Measurements from ENCODE around the gene PYCR2.

DNA sequence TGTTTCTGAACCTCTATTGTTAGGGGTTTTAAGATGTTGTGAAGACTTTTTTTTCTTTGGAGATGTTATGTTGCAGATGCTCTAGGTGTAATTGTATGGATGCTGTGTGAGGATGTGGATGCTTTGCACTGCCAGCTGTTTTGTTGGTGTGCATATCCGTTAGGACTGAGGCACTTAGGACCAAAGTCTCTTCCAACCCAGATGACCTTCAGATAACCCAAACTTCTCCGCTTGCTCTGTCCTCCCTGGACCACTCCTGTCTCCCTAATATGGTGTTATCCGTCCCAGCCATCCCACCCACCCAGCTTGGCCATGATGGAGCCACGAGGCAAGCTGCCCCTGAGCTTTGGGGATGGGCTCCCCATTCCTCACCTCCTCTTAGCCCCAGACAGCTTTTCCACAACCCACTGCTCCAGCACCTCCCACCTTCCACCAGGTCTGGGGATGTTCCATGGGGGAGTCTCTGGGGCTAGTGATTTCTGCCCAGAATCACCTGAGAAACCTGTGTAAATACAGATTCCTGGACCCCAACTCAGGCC is 22.1 kb upstream of the PYCR2 start:
- TF ChIP-seq POLR2AphosphoS5 (IDR thresholded peaks at IDR 0.05; ENCODE audit: low read depth, low read length) = no peak
- TF ChIP-seq, protein P1, sequence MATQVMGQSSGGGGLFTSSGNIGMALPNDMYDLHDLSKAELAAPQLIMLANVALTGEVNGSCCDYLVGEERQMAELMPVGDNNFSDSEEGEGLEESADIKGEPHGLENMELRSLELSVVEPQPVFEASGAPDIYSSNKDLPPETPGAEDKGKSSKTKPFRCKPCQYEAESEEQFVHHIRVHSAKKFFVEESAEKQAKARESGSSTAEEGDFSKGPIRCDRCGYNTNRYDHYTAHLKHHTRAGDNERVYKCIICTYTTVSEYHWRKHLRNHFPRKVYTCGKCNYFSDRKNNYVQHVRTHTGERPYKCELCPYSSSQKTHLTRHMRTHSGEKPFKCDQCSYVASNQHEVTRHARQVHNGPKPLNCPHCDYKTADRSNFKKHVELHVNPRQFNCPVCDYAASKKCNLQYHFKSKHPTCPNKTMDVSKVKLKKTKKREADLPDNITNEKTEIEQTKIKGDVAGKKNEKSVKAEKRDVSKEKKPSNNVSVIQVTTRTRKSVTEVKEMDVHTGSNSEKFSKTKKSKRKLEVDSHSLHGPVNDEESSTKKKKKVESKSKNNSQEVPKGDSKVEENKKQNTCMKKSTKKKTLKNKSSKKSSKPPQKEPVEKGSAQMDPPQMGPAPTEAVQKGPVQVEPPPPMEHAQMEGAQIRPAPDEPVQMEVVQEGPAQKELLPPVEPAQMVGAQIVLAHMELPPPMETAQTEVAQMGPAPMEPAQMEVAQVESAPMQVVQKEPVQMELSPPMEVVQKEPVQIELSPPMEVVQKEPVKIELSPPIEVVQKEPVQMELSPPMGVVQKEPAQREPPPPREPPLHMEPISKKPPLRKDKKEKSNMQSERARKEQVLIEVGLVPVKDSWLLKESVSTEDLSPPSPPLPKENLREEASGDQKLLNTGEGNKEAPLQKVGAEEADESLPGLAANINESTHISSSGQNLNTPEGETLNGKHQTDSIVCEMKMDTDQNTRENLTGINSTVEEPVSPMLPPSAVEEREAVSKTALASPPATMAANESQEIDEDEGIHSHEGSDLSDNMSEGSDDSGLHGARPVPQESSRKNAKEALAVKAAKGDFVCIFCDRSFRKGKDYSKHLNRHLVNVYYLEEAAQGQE (IDR thresholded peaks at IDR 0.05; ENCODE audit: insufficient read depth in 1 of 2, low read depth in 2 of 2, low read length in 2 of 2) = no peak
- TF ChIP-seq FOXP2 (optimal IDR thresholded peaks at IDR 0.05; ENCODE audit: borderline replicate concordance, extremely low read depth, extremely low read length, insufficient read depth) = no peak
- TF ChIP-seq SIN3A (IDR thresholded peaks at IDR 0.05; ENCODE audit: borderline replicate concordance, insufficient read depth, low read length) = no peak
- TF ChIP-seq TAF1 (IDR thresholded peaks at IDR 0.05; ENCODE audit: borderline replicate concordance, insufficient read depth, low read length) = no peak

Data from PFSK-1 (cell line).